Measurements from ENCODE around the gene KDM2B. TPM values are rescaled to one million over a fixed set of nuclear protein-coding genes. Genes with fewer than 3 reads are reported as not detected.

KDM2B gene
- polyA plus RNA-seq, 1 donor from 2014 or later = 49.0 TPM

- Mint-ChIP-seq H3K9me3 (no peaks in the 10 kb centered on the region), H3K36me3 (peaks cover 11% of the 10 kb centered on the region), H3K4me3 (peak overlapping the region in 1 of 4 donors; percentile 49), H3K4me1 (peaks cover 9 to 14% (median 12%) of the 10 kb centered on the region in 3 donors), H3K27ac (peak overlapping the region in 1 of 3 donors; percentile 51), H3K27me3 (no peaks in the 10 kb centered on the region)
Observed at GRCh38 chr12:121427556-121428050, 153.2 kb downstream of the KDM2B start.

- H3K4me1 Mint-ChIP-seq = peaks cover 11 to 16% (median 12%) of the 10 kb centered on the region in 3 donors
- H3K9me3 Mint-ChIP-seq = no peaks in the 10 kb centered on the region
- peak overlapping the region; percentile 84 to 94 (median 93) for H3K27ac Mint-ChIP-seq
- H3K36me3 Mint-ChIP-seq = peaks cover 18% of the 10 kb centered on the region
- peak overlapping the region in 2 of 4 donors; percentile 33 to 83 for H3K4me3 Mint-ChIP-seq
- no peaks in the 10 kb centered on the region for H3K27me3 Mint-ChIP-seq
Observed at GRCh38 chr12:121424624-121424975, 156.2 kb downstream of the KDM2B start.

GRCh38 chr12:121423682-121424623 lies 156.9 kb downstream of the KDM2B start:
- Mint-ChIP-seq H3K9me3 (no peaks in the 10 kb centered on the region), H3K4me3 (peak overlapping the region in 1 of 4 donors; percentile 83), H3K36me3 (peaks cover 16% of the 10 kb centered on the region), H3K27ac (peak overlapping the region in 2 of 3 donors; percentile 67 to 84), H3K4me1 (peaks cover 10 to 16% (median 11%) of the 10 kb centered on the region in 3 donors), H3K27me3 (no peaks in the 10 kb centered on the region)

- Mint-ChIP-seq H3K36me3 (peaks cover 16% of the 10 kb centered on the region), H3K4me1 (peaks cover 8 to 16% (median 11%) of the 10 kb centered on the region in 3 donors), H3K27me3 (no peaks in the 10 kb centered on the region), H3K27ac (peak overlapping the region in 2 of 3 donors; percentile 67 to 84), H3K9me3 (no peaks in the 10 kb centered on the region), H3K4me3 (no peak overlapping the region)
Observed at GRCh38 chr12:121423253-121423652, 157.6 kb downstream of the KDM2B start.

GRCh38 chr12:121420109-121420508 lies 160.7 kb downstream of the KDM2B start:
- Mint-ChIP-seq H3K27me3 (no peaks in the 10 kb centered on the region), H3K9me3 (no peaks in the 10 kb centered on the region), H3K4me3 (no peak overlapping the region), H3K36me3 (peaks cover 14% of the 10 kb centered on the region), H3K4me1 (peaks cover 4 to 6% (median 5%) of the 10 kb centered on the region in 3 donors), H3K27ac (peak overlapping the region in 1 of 3 donors; percentile 54)

GRCh38 chr12:121417847-121418246 lies 163.0 kb downstream of the KDM2B start:
- peaks cover 0 to 7% (median 2%) of the 10 kb centered on the region in 3 donors for H3K4me1 Mint-ChIP-seq
- no peak overlapping the region for H3K4me3 Mint-ChIP-seq
- peaks cover 7% of the 10 kb centered on the region for H3K36me3 Mint-ChIP-seq
- H3K27ac Mint-ChIP-seq = peak overlapping the region in 1 of 3 donors; percentile 47
- H3K9me3 Mint-ChIP-seq = no peaks in the 10 kb centered on the region
- no peaks in the 10 kb centered on the region for H3K27me3 Mint-ChIP-seq

GRCh38 chr12:121413917-121414316 lies 166.9 kb downstream of the KDM2B start:
- no peaks in the 10 kb centered on the region for H3K27me3 Mint-ChIP-seq
- no peak overlapping the region for H3K4me3 Mint-ChIP-seq
- no peaks in the 10 kb centered on the region for H3K9me3 Mint-ChIP-seq
- H3K36me3 Mint-ChIP-seq = no peaks in the 10 kb centered on the region
- no peak overlapping the region for H3K27ac Mint-ChIP-seq
- peaks cover 0 to 6% (median 0%) of the 10 kb centered on the region in 3 donors for H3K4me1 Mint-ChIP-seq

GRCh38 chr12:121405211-121405610 lies 175.6 kb downstream of the KDM2B start:
- H3K27ac Mint-ChIP-seq = no peak overlapping the region
- no peaks in the 10 kb centered on the region for H3K27me3 Mint-ChIP-seq
- peaks cover 14 to 25% (median 16%) of the 10 kb centered on the region in 3 donors for H3K4me1 Mint-ChIP-seq
- H3K9me3 Mint-ChIP-seq = no peaks in the 10 kb centered on the region
- H3K4me3 Mint-ChIP-seq = peak overlapping the region in 2 of 4 donors; percentile 29 to 65
- no peaks in the 10 kb centered on the region for H3K36me3 Mint-ChIP-seq

- Mint-ChIP-seq H3K36me3 (no peaks in the 10 kb centered on the region), H3K27ac (peak overlapping the region in 1 of 3 donors; percentile 71), H3K27me3 (no peaks in the 10 kb centered on the region), H3K4me1 (peaks cover 14 to 25% (median 19%) of the 10 kb centered on the region in 3 donors), H3K9me3 (no peaks in the 10 kb centered on the region), H3K4me3 (peak overlapping the region in 1 of 4 donors; percentile 29)
Observed at GRCh38 chr12:121404734-121405133, 176.1 kb downstream of the KDM2B start.

GRCh38 chr12:121403721-121404120 lies 177.1 kb downstream of the KDM2B start:
- no peak overlapping the region for H3K4me3 Mint-ChIP-seq
- no peaks in the 10 kb centered on the region for H3K36me3 Mint-ChIP-seq
- H3K4me1 Mint-ChIP-seq = peaks cover 15 to 27% (median 24%) of the 10 kb centered on the region in 3 donors

GRCh38 chr12:121400332-121401139 lies 180.3 kb downstream of the KDM2B start:
- peaks cover 17 to 29% (median 23%) of the 10 kb centered on the region in 3 donors for H3K4me1 Mint-ChIP-seq
- no peaks in the 10 kb centered on the region for H3K9me3 Mint-ChIP-seq
- peaks cover 1% of the 10 kb centered on the region for H3K36me3 Mint-ChIP-seq
- peak overlapping the region; percentile 89 to 97 (median 97) for H3K27ac Mint-ChIP-seq
- H3K4me3 Mint-ChIP-seq = peak overlapping the region; percentile 98 to 100 (median 98)
- H3K27me3 Mint-ChIP-seq = no peaks in the 10 kb centered on the region

More at GRCh38 chr12:121403721-121404120, 177.1 kb downstream of the KDM2B start:
- Mint-ChIP-seq H3K9me3 (no peaks in the 10 kb centered on the region), H3K27me3 (no peaks in the 10 kb centered on the region), H3K27ac (no peak overlapping the region)

- no peaks in the 10 kb centered on the region for H3K9me3 Mint-ChIP-seq
- peaks cover 1% of the 10 kb centered on the region for H3K36me3 Mint-ChIP-seq
- no peaks in the 10 kb centered on the region for H3K27me3 Mint-ChIP-seq
- peak within 1 kb of the TSS; percentile 98 to 100 (median 98) for H3K4me3 Mint-ChIP-seq
- peaks cover 17 to 29% (median 23%) of the 10 kb centered on the region in 3 donors for H3K4me1 Mint-ChIP-seq
- peak within 1 kb of the TSS; percentile 89 to 97 (median 97) for H3K27ac Mint-ChIP-seq
Observed at GRCh38 chr12:121399391-121400331, 181.2 kb downstream of the KDM2B start, which contains the start of gene RNF34. Gene RNF34 (plus strand): TSS chr12:121400118. CDS start chr12:121400213, 95 bp downstream.

- Mint-ChIP-seq H3K4me1 (peaks cover 17 to 29% (median 23%) of the 10 kb centered on the region in 3 donors), H3K36me3 (peaks cover 1% of the 10 kb centered on the region), H3K27ac (peak overlapping the region in 1 of 3 donors; percentile 34), H3K9me3 (no peaks in the 10 kb centered on the region), H3K4me3 (peak overlapping the region in 3 of 4 donors; percentile 98 to 100 (median 99)), H3K27me3 (no peaks in the 10 kb centered on the region)
Observed at GRCh38 chr12:121398355-121398754, 182.5 kb downstream of the KDM2B start.
